Nucleus accumbens (tissue), 56 donors: ENCODE measurements around the gene FAM169A.
"Not testable (repeated sequence)": the region's sequence is repeated elsewhere in the genome, so short reads cannot be mapped to it uniquely, and the experiment has no call there.

Source experiments
- DNase-seq, 56 donors: peaks; one replicate each; lab custom pipeline; 2025; lab: John Stamatoyannopoulos, UW

The FAM169A gene

GRCh38 chr5:74822288-74822687, 43.9 kb downstream of the FAM169A start:
- no peak for DNase-seq

GRCh38 chr5:74816875-74817274, 49.3 kb downstream of the FAM169A start:
- DNase-seq = no peak

GRCh38 chr5:74810915-74811314, 55.3 kb downstream of the FAM169A start:
- no peak for DNase-seq

GRCh38 chr5:74801941-74802340, 64.2 kb downstream of the FAM169A start:
- no peak for DNase-seq

- DNase-seq = no peak
These were observed 65.0 kb downstream of the FAM169A start for GRCh38 chr5:74801197-74801596.

- DNase-seq = peak in 48 of 56 donors; percentile 11 to 80 (median 40)
These were observed 66.9 kb downstream of the FAM169A start for GRCh38 chr5:74798977-74799911.

- not testable (repeated sequence) for DNase-seq
These were observed 74.5 kb downstream of the FAM169A start for GRCh38 chr5:74791669-74792068.

GRCh38 chr5:74787424-74787823, 78.8 kb downstream of the FAM169A start:
- no peak for DNase-seq

- DNase-seq = no peak
These were observed 79.3 kb downstream of the FAM169A start for GRCh38 chr5:74786851-74787250.

GRCh38 chr5:74778609-74779008, 87.6 kb downstream of the FAM169A start:
- DNase-seq = no peak

GRCh38 chr5:74772359-74772758, 93.8 kb downstream of the FAM169A start:
- no peak for DNase-seq

- peak in 8 of 56 donors; percentile 9 to 60 (median 52) for DNase-seq
These were observed 98.6 kb downstream of the FAM169A start for GRCh38 chr5:74767579-74767913.

- DNase-seq = peak; percentile 43 to 98 (median 92)
These were observed 99.2 kb downstream of the FAM169A start, which contains the start of the genes GFM2 and NSA2 for GRCh38 chr5:74766849-74767578. Gene GFM2 (minus strand): TSS chr5:74767117. CDS start chr5:74763742, 3,375 bp downstream. Gene NSA2 (plus strand): TSS chr5:74767249. CDS start chr5:74767361, 112 bp downstream.

- DNase-seq = peak in 1 of 56 donors; percentile 30
These were observed 99.8 kb downstream of the FAM169A start for GRCh38 chr5:74766418-74766848.

- no peak for DNase-seq
These were observed 100.3 kb downstream of the FAM169A start for GRCh38 chr5:74765929-74766328.

GRCh38 chr5:74765201-74765600, 101.0 kb downstream of the FAM169A start:
- no peak for DNase-seq

GRCh38 chr5:74763504-74763903, 102.7 kb downstream of the FAM169A start:
- DNase-seq = no peak

GRCh38 chr5:74762599-74762998, 103.6 kb downstream of the FAM169A start:
- no peak for DNase-seq

- no peak for DNase-seq
These were observed 104.9 kb downstream of the FAM169A start for GRCh38 chr5:74761241-74761640.

GRCh38 chr5:74748742-74749141, 117.4 kb downstream of the FAM169A start:
- not testable (repeated sequence) for DNase-seq

- no peak for DNase-seq
These were observed 127.8 kb downstream of the FAM169A start for GRCh38 chr5:74738406-74738805.
